Glutamatergic neuron (in vitro differentiated cells): Measurements from ENCODE around the gene JAG1. TPM values are rescaled to one million over a fixed set of nuclear protein-coding genes. Genes with fewer than 3 reads are reported as not detected.

ENCODE experiments used
- DNase-seq: peaks from one replicate; pipeline ENCODE4 v3.0.0; 2022
- H3K27ac Mint-ChIP-seq: one replicate; pipeline ENCODE4 v1.8.0; 2020; ENCODE audit warnings: mild to moderate bottlenecking, mixed read lengths, inconsistent platforms; ENCODE audit not compliant: unreplicated experiment
- H3K27me3 Mint-ChIP-seq: one replicate; pipeline ENCODE4 v1.8.0; 2020; ENCODE audit warnings: mild to moderate bottlenecking, moderate library complexity, mixed read lengths, inconsistent platforms; ENCODE audit not compliant: unreplicated experiment
- H3K36me3 Mint-ChIP-seq: one replicate; pipeline ENCODE4 v1.8.0; 2020; ENCODE audit warnings: mild to moderate bottlenecking, mixed read lengths, inconsistent platforms; ENCODE audit not compliant: unreplicated experiment
- H3K4me1 Mint-ChIP-seq: one replicate; pipeline ENCODE4 v1.8.0; 2020; ENCODE audit warnings: mild to moderate bottlenecking, low read depth, mixed read lengths, inconsistent platforms; ENCODE audit not compliant: unreplicated experiment
- H3K4me3 Mint-ChIP-seq: one replicate; pipeline ENCODE4 v1.8.0; 2020; ENCODE audit warnings: mild to moderate bottlenecking, mixed read lengths, inconsistent platforms; ENCODE audit not compliant: unreplicated experiment
- H3K9me3 Mint-ChIP-seq: one replicate; pipeline ENCODE4 v1.8.0; 2020; ENCODE audit warnings: mild to moderate bottlenecking, moderate library complexity, mixed read lengths, inconsistent platforms; ENCODE audit not compliant: unreplicated experiment
- total RNA-seq: library from RNA; stranded (reverse); fragmentation: NEBNext Ultra II Directional; extraction: Animal tissue kit (Norgen Biotek cat#: 25700); gene quantifications from one replicate; pipeline ENCODE4 v1.2.1, GENCODE V29; 2021; ENCODE audit not compliant: unreplicated experiment
- TF ChIP-seq, protein P1 (sequence below): fragments of 200-600 bp; sonication (generic); IDR thresholded peaks from one replicate; pipeline ENCODE4 v1.5.0; 2021; ENCODE audit not compliant: partially characterized antibody, unreplicated experiment

The JAG1 gene
- total RNA-seq, 1 donor from 2014 or later = 11.4 TPM

DNA sequence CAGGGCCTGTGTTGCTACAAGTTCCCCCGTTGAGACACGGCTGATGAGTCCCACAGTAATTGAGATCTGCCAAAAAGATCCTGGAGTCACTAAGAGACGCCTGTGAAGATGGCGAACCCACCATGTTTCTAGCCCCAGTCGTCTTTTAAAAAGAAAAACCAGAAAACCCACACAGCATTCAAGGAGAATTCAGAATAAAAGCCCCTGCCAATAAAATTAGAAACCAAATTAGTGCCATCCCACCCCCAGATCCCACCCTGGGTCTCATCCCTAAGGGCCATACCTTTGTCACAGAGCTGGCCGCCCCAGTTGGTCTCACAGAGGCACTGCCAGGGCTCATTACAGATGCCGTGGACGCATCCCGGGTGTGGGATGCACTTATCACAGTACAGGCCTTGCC is 21.6 kb downstream of the JAG1 start:
- no peak for DNase-seq
- Mint-ChIP-seq H3K27ac (no peak overlapping the region), H3K4me3 (no peak overlapping the region), H3K36me3 (no peaks in the 10 kb centered on the region), H3K4me1 (peaks cover 25% of the 10 kb centered on the region), H3K27me3 (peaks cover 2% of the 10 kb centered on the region), H3K9me3 (peaks cover 2% of the 10 kb centered on the region)
- TF ChIP-seq, protein P1, sequence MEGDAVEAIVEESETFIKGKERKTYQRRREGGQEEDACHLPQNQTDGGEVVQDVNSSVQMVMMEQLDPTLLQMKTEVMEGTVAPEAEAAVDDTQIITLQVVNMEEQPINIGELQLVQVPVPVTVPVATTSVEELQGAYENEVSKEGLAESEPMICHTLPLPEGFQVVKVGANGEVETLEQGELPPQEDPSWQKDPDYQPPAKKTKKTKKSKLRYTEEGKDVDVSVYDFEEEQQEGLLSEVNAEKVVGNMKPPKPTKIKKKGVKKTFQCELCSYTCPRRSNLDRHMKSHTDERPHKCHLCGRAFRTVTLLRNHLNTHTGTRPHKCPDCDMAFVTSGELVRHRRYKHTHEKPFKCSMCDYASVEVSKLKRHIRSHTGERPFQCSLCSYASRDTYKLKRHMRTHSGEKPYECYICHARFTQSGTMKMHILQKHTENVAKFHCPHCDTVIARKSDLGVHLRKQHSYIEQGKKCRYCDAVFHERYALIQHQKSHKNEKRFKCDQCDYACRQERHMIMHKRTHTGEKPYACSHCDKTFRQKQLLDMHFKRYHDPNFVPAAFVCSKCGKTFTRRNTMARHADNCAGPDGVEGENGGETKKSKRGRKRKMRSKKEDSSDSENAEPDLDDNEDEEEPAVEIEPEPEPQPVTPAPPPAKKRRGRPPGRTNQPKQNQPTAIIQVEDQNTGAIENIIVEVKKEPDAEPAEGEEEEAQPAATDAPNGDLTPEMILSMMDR = no peak

DNA sequence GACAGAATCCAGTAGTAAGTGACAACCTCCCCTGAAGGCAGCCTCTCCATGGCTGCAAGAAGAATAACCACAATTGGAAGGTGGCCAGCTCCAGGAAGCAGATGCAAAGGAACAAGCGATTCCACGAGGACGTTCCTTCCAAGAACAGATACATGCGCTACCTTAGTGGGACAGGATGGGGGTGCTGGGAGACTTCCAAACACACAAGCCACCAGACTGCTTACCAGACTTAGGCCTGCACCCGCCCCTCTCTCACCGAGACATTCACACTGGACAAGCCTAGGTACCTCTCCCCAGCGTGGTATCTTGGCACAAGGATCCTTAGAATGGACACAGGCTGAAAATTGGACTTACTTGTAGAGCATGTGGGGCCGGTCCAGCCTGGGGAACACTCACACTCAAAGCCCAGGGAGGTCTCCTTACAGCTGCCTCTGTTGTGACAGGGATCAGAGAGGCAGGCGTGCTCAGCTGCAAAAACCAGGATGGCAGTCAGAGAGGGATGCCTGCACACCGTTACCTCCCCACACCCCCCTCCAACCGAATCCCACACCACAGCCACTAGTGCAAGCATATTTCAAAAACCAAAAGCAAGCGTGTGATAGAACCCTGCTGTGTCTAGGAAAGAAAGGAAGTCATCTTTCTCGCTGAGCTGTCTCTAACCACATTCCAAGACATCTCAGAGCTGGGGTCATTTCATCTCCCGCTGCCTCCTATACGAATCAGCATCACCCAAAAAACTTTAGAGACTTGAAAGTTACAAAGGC is 22.4 kb downstream of the JAG1 start:
- TF ChIP-seq, protein P1 = no peak
- no peak overlapping the region for H3K27ac Mint-ChIP-seq
- no peak overlapping the region for H3K4me3 Mint-ChIP-seq
- H3K36me3 Mint-ChIP-seq = no peaks in the 10 kb centered on the region
- no peak for DNase-seq
- peaks cover 2% of the 10 kb centered on the region for H3K27me3 Mint-ChIP-seq
- H3K4me1 Mint-ChIP-seq = peaks cover 26% of the 10 kb centered on the region
- H3K9me3 Mint-ChIP-seq = peaks cover 2% of the 10 kb centered on the region

DNA sequence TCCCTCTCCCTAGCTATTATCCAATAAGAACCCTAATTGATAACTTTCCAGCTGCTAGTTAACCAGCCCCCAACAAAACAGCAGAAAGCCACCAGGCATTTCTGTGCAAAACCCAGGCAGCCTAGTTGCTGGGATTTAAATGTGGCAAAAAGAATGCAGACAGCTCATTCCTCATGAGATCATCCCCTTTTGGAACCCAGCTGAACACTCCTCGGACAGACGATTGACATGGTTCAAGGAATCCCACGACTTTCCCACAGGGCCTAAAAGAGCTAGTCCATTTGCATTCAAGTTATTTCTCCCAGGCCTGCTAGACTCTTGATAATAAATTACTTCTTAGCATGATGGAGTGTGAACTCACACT is 24.0 kb downstream of the JAG1 start:
- Mint-ChIP-seq H3K36me3 (no peaks in the 10 kb centered on the region), H3K27ac (no peak overlapping the region), H3K4me1 (peaks cover 29% of the 10 kb centered on the region), H3K27me3 (peaks cover 2% of the 10 kb centered on the region), H3K4me3 (no peak overlapping the region), H3K9me3 (peaks cover 2% of the 10 kb centered on the region)
- TF ChIP-seq, protein P1 = no peak
- DNase-seq = no peak

GRCh38 chr20:10649080-10649796 is 24.6 kb downstream of the JAG1 start:
- Mint-ChIP-seq H3K36me3 (no peaks in the 10 kb centered on the region), H3K27me3 (no peaks in the 10 kb centered on the region), H3K9me3 (no peaks in the 10 kb centered on the region), H3K4me3 (no peak overlapping the region), H3K4me1 (peaks cover 28% of the 10 kb centered on the region), H3K27ac (no peak overlapping the region)
- TF ChIP-seq, protein P1 = no peak
- no peak for DNase-seq

- Mint-ChIP-seq H3K36me3 (no peaks in the 10 kb centered on the region), H3K27ac (no peak overlapping the region), H3K4me1 (peaks cover 30% of the 10 kb centered on the region), H3K27me3 (no peaks in the 10 kb centered on the region), H3K9me3 (no peaks in the 10 kb centered on the region), H3K4me3 (no peak overlapping the region)
- no peak for DNase-seq
- TF ChIP-seq, protein P1 = no peak
Measured at GRCh38 chr20:10648651-10649050, 25.1 kb downstream of the JAG1 start.
